Panc1 (cell line): ENCODE measurements around the gene TUBG2. TPM values are rescaled to one million over a fixed set of nuclear protein-coding genes. Genes with fewer than 3 reads are reported as not detected.

Experiments
- ATAC-seq: fragments of 200-7000 bp; cut with Tn5 transposase; 2 replicates; pipeline ENCODE4 v1.9.1; 2020; ENCODE audit warnings: mild to moderate bottlenecking, moderate library complexity
- BruUV-seq: library from RNA; stranded (reverse); fragments of 400-500 nt; replicated peaks from 2 replicates; lab custom pipeline; 2021; lab: Mats Ljungman, UMichigan
- CTCF ChIA-PET: fragments of 300-600 bp; sonication (Branson Sonifier 250); formaldehyde crosslinking; loops from one replicate; lab custom pipeline; 2022; ENCODE audit warnings: antibody characterized with exemption; lab: Charles Lee
- POLR2A ChIA-PET: fragments of 300-600 bp; sonication (Branson Sonifier 250); formaldehyde crosslinking; loops from one replicate; lab custom pipeline; 2022; ENCODE audit warnings: antibody characterized with exemption; lab: Charles Lee
- DNase-seq: peaks from one replicate; pipeline ENCODE4 v3.0.0-alpha.2; 2010; ENCODE audit warnings: low read depth, low spot score
- H3K27ac ChIP-seq: 2 replicates; pipeline ENCODE4 v1.5.1; 2011; ENCODE audit warnings: mild to moderate bottlenecking, low read length, inconsistent platforms
- H3K27me3 ChIP-seq: fragments of 200-500 bp; sonication (Bioruptor generic); 2 replicates; pipeline ENCODE4 v1.6.0; 2014; ENCODE audit warnings: low read length, inconsistent platforms; ENCODE audit not compliant: control insufficient read depth, insufficient read depth
- H3K36me3 ChIP-seq: fragments of 200-500 bp; sonication (Bioruptor generic); 2 replicates; pipeline ENCODE4 v1.5.1; 2014; ENCODE audit warnings: inconsistent platforms, mild to moderate bottlenecking, low read length, moderate library complexity; ENCODE audit not compliant: control insufficient read depth, insufficient read depth
- H3K4me1 ChIP-seq: 2 replicates; pipeline ENCODE4 v1.5.1; 2011; ENCODE audit warnings: inconsistent platforms, mild to moderate bottlenecking, low read length, moderate library complexity; ENCODE audit not compliant: control insufficient read depth, insufficient read depth
- H3K4me3 ChIP-seq, 2 experiments: 2 replicates each; pipeline ENCODE4 v1.5.1; 2011 to 2012; ENCODE audit warnings: low read depth in 2 of 2, low read length in 2 of 2, mild to moderate bottlenecking in 2 of 2, inconsistent platforms in 1 of 2, moderate library complexity in 1 of 2
- H3K9me3 ChIP-seq: fragments of 200-500 bp; sonication (Bioruptor generic); 2 replicates; pipeline ENCODE4 v1.5.1; 2014; ENCODE audit warnings: low read depth, mild to moderate bottlenecking, inconsistent platforms, low read length, moderate library complexity; ENCODE audit not compliant: control insufficient read depth, insufficient read depth
- CTCF ChIP-seq: fragments of 450-650 bp; IDR thresholded peaks from 2 replicates; pipeline ENCODE4 v1.5.1; 2017; ENCODE audit warnings: mild to moderate bottlenecking
- POLR2AphosphoS5 ChIP-seq: IDR thresholded peaks from 2 replicates; pipeline ENCODE4 v1.6.1; 2012; ENCODE audit warnings: mild to moderate bottlenecking, low read depth, low read length, moderate library complexity
- REST ChIP-seq, 2 experiments: IDR thresholded peaks; 2 replicates each; pipeline ENCODE4 v1.6.1; 2011 to 2012; ENCODE audit warnings: low read depth in 2 of 2, control low read depth in 1 of 2, low read length in 1 of 2, mild to moderate bottlenecking in 1 of 2, moderate library complexity in 1 of 2; ENCODE audit not compliant: insufficient read depth in 1 of 2
- SIN3A ChIP-seq: IDR thresholded peaks from 2 replicates; pipeline ENCODE4 v1.6.1; 2012; ENCODE audit warnings: low read depth, mild to moderate bottlenecking, low read length, moderate library complexity, borderline replicate concordance; ENCODE audit not compliant: insufficient read depth
- TCF7L2 ChIP-seq: IDR thresholded peaks from 2 replicates; pipeline ENCODE4 v1.6.1; 2011; ENCODE audit warnings: mild to moderate bottlenecking, low read depth, low read length, inconsistent platforms
- in situ Hi-C: cut with HindIII; loops from 2 replicates; pipeline ENCODE4 v1.10.0; 2016; ENCODE audit warnings: low sequenced_read_pairs, low pct_unique_long_range_greater_than_20kb
- intact Hi-C: fragments of 100-400 bp; cut with micrococcal nuclease; formaldehyde crosslinking; loops from one replicate; pipeline ENCODE4 v1.10.0; 2022; ENCODE audit not compliant: unreplicated experiment
- total RNA-seq: library from RNA; stranded (reverse); gene quantifications from one replicate; pipeline ENCODE4 v1.2.1, GENCODE V29; 2021; ENCODE audit not compliant: unreplicated experiment

Gene TUBG2
- total RNA-seq, 1 experiment from 2014 or later, result 25.5 TPM

GRCh38 chr17:42672038-42672437, 13.0 kb downstream of the TUBG2 start:
- Histone ChIP-seq H3K9me3 (no peaks in the 10 kb centered on the region), H3K27me3 (no peaks in the 10 kb centered on the region), H3K27ac (no peak overlapping the region), H3K36me3 (no peaks in the 10 kb centered on the region; the same call in 1 of the 2 replicates), H3K4me3 (no peak overlapping the region), H3K4me1 (peaks cover 18% of the 10 kb centered on the region)
- ATAC-seq (no peak), DNase-seq (no peak)
- ChIA-PET POLR2A (interaction anchor here (0.6 to 0.9 kb wide), 2 partner anchors 81 to 739 kb away, joined by 3 to 4 read pairs; no protein-coding TSS in a partner anchor), CTCF (interaction anchor here (0.5 kb wide), 1 partner anchor 21 kb away, joined by 6 read pairs; no protein-coding TSS in a partner anchor)
- TF ChIP-seq CTCF (no peak), SIN3A (no peak), POLR2AphosphoS5 (no peak), REST (IDR thresholded peaks at IDR 0.05; ENCODE audit: insufficient read depth in 1 of 2, low read depth in 2 of 2, low read length in 1 of 2) (no peak), TCF7L2 (no peak)
- no TSS peak for BruUV-seq
- in situ Hi-C loops, result no loop called here
- intact Hi-C loops, result no loop called here

- intact Hi-C loops, result no loop called here
- no peaks in the 10 kb centered on the region; the same call in 1 of the 2 replicates for H3K36me3 ChIP-seq
- in situ Hi-C loops, result no loop called here
- DNase-seq (no peak), ATAC-seq (no peak)
- POLR2A ChIA-PET, result no interaction called here
- no peak overlapping the region for H3K27ac ChIP-seq
- no peaks in the 10 kb centered on the region for H3K9me3 ChIP-seq
- H3K4me1 ChIP-seq, result peaks cover 6% of the 10 kb centered on the region
- no peaks in the 10 kb centered on the region for H3K27me3 ChIP-seq
- CTCF ChIA-PET, result no interaction called here
- no peak overlapping the region for H3K4me3 ChIP-seq
- BruUV-seq, result no TSS peak
- no peak for TF ChIP-seq TCF7L2
- no peak for TF ChIP-seq POLR2AphosphoS5
- no peak for TF ChIP-seq SIN3A
- TF ChIP-seq REST (IDR thresholded peaks at IDR 0.05; ENCODE audit: insufficient read depth in 1 of 2, low read depth in 2 of 2, low read length in 1 of 2), result no peak
- no peak for TF ChIP-seq CTCF
Observed at GRCh38 chr17:42673266-42673884, 14.3 kb downstream of the TUBG2 start.
